Right renal pelvis (tissue), 4 donors: ENCODE measurements around the gene PPAN. TPM values are rescaled to one million over a fixed set of nuclear protein-coding genes. Genes with fewer than 3 reads are reported as not detected.

Source experiments
- DNase-seq, 4 donors: peaks; one replicate each; pipeline ENCODE4 v3.0.0-alpha.2; 2013; ENCODE audit warnings: low read depth in 4 of 4, low spot score in 3 of 4, missing footprints in 1 of 4
- polyA plus RNA-seq, 4 donors: library from polyadenylated mRNA; unstranded; fragments of 120-200 nt; gene quantifications; one replicate each; pipeline ENCODE4 v1.2.1, GENCODE V29; 2013; ENCODE audit not compliant: insufficient read length in 4 of 4

Gene PPAN
- polyA plus RNA-seq, 4 donors = 28.6 to 36.4 (median 32.1) TPM

DNA sequence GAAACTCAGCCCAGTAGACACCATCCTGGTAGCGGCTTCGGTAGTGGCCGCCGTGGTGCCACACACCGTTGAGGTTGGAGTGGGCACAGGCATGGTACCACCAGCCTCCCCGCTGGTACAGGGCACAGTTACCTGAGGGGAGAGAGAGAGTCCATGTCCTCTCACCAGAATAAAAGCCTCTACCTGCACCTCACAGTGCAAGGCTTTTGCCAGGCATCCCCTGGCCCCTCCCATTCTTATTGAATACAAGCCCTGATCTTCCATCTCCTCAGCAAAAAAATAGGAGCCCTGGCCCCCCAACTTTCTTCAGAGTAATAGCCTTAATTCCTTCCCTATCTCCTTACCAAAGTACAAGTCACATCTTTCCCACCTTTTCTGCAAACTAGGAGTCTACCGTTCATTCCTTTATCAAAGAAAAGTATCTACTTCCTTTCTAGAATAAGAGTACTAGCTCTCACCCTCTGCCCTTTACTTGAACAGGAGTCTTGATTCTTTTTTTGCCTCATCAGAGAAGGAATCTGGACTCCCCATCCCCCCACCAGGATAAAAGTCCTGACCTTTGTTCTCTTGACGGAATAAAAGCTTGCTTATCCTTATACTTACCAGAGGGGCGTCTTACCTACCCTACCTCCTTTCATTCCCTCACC, 13.4 kb upstream of the PPAN start:
- DNase-seq = no peak

DNA sequence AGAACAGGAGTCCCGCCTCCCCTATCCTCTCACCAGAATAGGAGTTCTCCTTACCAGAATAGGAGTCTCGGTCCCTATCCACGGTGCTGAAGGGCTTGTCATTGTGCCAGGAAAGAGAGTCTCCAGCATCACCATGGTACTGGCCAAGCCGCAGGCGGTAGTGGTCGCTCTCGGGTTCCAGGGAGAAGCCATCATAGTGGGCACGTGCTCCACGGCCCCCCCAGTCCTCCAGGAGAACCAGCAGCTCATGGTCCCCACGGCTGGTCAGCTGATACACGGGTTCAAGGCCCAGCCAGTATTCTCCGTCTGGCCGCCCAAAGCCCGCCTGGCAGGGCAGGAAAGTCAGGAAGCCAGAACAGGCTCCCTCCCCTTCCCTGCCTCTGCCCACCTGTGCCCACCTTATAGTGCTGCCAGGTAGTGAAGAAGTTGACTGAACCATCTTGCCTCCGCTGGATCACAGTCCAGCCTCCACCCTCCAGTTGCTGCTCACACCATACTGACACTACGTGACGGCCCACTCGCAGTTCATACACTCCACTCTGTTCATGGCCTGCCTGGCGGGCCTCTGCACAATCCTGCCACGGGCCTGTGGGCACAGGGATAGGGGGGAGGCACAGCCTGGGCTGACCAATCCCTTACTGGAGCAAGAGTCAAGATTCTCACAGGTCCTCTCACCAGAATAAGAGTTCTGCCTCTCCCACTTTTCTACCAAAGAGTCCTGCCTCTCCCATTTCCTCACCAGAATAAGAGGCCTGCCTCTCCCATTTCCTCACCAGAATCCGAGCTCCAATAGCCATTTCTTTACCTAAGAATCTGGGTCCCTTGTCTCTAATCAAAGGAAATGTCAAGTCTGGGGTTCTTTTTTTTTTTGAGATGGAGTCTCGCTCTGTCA, 12.6 kb upstream of the PPAN start:
- DNase-seq = no peak

DNA sequence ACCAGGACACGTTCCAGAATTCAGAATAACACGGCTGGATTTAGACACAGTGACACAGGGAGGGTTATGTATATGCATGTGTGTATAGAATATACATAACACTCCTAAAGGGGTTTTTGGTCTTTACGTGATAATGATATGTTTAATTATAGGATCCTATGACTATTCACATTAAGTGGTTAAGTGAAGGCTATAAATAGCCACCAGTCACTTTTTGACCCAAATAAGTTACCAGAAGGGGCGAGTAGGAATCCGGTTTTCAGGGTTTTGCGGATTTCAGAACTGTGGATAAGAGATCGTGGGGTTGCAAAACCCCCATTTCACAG, 10.6 kb upstream of the PPAN start:
- DNase-seq = no peak

DNA sequence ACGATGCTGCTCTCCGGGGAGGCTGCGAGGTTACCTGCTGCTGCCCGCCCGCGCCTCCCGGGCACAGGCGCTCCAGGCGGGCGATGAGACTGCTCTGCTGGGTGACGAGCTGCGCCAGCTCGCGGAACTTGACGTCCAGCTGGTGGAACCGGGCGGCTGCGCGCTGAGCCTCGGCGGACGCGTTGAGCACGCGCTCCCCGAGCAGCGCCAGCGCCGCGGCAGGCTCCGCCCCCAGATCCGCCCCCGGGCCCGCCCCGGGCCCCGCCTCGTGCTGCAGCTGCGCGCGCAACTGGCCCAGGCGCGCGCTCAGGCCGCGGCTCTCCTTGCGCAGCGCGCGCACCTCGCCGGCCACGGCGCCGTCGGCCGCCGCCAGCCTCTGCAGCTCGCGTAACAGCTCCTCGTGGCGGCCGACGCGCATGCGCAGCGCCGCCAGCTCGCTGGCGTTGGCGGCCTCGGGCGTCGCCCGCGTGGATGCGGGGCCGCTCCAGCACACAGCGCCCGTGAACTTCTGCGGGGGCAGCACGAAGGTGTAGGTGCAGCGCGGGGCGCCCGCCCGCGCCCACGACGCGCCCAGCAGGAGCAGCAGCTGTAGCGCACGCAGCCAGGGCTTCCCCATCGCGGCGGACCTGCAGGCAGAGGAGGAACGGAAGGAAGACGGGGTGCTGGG, 10.1 kb upstream of the PPAN start:
- DNase-seq = peak; percentile 76 to 85 (median 79)

DNA sequence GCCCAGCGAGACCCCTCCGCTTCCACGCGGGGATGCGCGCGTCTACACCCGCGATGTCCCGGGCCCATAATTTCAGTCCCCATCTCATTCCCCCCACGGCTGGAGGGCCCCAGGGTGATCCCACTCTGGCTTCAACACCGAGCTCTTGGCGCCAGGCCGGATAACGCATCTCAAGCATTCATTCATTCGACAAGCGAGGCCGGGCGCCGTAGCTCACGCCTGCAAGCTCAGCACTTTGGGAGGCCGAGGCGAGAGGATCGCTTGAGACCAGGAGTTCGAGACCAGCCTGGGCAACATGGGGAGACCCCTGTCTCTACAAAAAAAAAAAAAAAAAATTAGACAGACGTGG, 9.6 kb upstream of the PPAN start:
- DNase-seq = no peak

DNA sequence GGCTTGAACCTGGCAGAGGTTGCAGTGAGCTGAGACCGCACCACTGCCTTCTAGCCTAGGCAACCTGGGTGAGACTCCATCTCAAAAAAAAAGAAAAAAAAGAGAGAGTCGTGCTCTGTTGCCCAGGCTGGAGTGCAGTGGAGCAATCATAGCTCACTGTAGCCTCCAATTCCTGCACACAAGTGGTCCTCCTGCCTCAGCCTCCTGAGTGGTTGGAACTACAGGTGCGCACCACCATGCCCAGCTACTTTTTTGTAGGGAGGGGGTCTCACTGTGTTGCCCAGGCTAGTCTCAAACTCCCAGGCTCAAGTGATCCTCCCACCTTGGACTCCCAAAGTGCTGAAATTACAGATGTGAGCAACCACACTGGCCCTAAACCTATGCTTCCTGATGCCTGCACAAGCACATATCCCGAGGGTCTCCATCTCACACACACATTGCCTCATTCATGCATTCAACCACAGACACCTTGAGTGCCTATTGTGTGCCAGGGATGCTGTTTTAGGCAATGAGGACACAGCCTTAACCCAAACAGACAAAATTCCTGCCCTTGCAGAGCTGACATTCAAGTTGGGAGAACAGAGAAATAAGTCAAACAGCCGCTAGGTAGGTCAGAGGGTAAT, 5.9 kb upstream of the PPAN start:
- DNase-seq = no peak

DNA sequence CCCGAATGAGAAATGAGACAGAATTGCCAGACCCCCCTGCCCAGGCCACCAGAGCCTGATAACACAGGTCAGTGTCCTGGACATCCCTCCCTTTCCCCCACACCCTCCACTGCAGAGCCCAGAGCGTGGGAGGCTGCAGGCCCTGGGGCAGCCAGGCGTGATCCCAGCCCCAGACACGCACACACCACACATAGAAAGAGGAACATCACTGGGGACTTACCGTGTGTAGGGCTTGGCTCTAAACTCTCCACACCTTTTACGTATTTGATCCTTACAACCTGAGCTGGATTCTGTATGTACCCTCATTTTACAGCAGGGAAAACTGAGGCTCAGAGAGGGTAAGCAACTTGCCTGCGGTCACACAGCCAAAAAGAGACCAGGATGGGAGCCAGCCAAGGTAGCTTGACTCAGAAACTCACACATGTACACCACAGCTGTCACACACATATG, 3.4 kb upstream of the PPAN start:
- DNase-seq = no peak

DNA sequence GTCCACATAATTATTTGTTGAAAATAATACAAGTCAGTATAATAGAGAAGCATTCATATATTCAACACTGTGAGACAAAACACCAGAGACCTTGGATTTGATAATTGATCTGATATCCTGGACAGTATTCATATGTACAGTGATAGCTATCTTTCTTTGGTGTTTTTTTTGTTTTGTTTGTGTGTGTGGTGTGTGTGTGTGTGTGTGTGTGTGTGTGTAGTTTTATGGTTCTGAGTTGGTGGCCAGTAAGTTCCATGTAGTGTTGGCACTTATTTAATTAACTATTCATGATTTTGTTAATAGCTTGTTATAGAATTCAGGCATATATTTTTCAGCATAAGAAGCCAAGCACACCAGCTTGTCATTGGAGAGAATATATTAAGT, 2.0 kb upstream of the PPAN start:
- DNase-seq = no peak

DNA sequence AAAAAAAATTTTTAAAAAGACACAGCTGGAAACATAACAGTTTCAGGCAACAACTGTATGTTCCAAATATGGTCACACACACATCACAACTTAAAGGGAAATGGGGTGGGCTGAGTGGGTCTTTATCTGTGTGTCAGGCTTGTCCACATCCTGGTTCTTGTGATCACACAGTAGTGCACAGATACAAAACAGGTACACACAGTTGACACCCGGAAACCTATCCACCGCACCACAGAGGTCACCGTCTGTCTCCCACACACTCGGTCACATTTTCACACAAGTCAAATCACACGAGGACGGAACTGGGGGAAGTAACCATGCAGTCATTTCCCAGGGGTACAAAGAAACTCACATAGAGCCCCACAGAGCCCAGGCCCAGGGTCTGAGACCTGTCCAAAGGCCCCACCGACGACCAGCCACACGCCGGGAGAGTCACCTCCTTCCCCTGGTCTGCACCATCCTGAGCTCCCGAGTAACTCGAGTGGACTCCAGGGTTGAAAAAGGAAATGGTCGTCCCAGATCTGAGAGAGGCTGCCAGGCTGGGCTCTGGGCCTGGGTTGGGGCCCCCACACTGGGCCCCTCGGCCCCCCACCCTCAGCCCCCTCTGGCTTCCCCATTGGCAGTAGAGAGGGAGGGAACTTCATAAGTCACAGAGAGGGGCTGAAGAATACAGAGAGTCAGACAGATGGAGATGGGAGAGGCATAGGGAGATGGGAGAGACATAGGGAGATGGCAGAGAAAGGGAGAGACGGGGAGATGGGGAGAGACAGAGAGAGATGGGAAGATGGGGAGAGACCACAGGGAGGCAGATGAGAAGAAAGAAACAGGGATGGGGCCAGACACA, 1.3 kb upstream of the PPAN start:
- DNase-seq = no peak

DNA sequence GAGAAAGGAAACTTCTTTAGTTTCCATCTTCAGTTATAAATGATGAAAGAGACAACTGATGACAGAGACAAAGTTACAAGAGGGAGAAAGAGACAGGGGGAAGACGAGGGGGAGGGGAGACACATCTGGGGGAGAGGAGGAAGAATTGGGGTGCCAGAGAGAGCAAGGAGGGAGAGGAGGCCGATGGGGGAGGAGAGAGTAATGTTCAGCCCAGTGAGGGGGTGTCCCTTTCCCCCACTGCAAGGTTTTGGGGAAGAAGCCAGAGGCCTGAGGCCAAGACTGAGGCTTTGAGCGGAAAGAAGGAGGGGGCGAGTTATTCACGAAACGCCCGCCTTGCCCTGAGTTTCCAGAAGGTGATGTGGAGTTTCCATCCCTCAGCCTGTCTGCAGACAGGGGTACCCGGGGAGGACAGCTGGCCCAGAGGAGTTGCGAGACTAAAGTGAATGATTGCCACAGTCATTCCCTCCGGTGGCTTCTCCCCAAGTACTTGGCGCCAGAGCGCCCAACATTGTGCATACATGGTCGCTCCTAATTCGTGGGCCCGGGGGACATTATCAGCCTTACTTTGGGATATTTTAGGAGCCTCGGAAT, 558 bp upstream of the PPAN start:
- DNase-seq = no peak

DNA sequence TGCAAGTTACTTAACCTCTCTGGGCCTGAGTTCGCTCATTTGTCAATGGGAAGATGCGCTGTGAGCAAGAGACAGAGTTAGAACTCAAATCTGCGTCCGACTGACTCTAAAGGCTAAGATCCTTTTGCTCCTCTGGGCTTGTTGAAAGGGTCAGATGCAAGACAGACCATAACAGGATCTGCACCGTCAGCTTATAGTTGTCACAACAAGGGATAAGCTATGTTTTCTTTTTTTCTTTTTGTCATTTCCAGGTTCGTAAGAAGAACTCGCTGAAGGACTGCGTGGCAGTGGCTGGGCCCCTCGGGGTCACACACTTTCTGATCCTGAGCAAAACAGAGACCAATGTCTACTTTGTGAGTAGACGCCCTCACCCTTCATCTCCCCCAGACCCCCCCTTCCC, 1.1 kb downstream of the PPAN start:
- DNase-seq = no peak

DNA sequence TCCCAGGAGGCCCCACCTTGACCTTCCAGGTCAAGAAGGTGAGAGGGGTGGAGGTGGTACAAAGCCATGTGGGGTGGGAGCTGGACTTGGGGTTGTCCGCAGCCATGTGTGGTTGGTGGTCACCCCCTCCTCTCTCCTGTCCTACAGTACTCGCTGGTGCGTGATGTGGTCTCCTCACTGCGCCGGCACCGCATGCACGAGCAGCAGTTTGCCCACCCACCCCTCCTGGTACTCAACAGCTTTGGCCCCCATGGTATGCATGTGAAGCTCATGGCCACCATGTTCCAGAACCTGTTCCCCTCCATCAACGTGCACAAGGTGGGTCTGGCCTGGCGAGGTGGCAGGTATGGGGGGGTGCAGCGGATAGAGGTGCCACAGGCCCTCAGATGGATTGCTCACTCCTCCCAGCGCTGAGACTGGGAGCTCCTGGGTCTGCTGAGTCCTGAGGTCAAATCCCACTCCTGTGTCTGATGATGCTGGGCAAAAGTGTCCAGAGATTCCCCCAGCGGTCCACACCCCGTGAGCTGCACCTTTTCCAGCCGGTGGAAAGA, 1.7 kb downstream of the PPAN start:
- no peak for DNase-seq

DNA sequence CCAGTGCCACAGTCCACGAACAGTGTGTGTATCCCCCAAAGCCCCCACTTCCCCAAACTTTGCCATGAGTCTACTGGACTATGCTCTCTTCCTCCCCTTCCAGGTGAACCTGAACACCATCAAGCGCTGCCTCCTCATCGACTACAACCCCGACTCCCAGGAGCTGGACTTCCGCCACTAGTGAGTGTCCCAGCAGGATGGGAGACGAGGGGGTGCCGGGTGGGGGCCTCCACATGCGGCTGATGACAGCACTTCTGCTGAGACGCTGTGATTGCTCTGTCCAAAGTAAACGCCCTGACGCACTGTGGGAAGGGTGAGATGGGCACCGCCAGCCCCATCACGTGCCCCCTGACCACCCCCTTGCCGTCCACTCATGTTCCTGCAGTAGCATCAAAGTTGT, 3.4 kb downstream of the PPAN start:
- DNase-seq = no peak

DNA sequence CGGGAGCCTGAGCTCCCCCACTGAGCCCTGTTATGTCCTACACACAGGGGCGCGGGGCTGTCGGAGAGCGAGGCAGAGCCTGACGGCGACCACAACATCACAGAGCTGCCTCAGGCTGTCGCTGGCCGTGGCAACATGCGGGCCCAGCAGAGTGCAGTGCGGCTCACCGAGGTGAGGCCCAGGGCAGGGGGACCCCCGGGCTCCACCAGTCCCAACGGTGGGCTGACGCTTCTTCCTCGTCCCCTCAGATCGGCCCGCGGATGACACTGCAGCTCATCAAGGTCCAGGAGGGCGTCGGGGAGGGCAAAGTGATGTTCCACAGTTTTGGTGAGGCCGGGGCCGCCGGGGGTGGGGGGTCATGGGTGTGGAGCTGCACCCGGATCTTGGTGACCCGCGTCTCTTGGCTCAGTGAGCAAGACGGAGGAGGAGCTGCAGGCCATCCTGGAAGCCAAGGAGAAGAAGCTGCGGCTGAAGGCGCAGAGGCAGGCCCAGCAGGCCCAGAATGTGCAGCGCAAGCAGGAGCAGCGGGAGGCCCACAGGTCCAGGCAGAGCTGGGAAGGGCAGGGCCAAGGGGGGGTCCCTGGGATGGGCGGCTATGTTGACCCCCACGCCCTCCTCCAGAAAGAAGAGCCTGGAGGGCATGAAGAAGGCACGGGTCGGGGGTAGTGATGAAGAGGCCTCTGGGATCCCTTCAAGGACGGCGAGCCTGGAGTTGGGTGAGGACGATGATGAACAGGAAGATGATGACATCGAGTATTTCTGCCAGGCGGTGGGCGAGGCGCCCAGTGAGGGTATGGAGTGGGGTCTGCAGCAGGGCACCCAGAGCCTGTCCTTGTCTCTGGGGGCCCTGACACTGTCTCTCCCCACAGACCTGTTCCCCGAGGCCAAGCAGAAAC, 4.2 kb downstream of the PPAN start:
- no peak for DNase-seq

DNA sequence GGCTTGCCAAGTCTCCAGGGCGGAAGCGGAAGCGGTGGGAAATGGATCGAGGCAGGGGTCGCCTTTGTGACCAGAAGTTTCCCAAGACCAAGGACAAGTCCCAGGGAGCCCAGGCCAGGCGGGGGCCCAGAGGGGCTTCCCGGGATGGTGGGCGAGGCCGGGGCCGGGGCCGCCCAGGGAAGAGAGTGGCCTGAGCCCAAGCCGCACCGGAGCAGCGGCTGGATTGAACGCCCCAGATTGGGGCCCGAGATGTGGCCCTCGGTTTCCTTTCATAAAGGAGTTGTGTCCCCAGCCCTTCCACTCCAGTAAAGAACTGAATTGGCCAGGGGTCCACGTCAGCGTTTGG, 4.8 kb downstream of the PPAN start:
- DNase-seq = no peak

DNA sequence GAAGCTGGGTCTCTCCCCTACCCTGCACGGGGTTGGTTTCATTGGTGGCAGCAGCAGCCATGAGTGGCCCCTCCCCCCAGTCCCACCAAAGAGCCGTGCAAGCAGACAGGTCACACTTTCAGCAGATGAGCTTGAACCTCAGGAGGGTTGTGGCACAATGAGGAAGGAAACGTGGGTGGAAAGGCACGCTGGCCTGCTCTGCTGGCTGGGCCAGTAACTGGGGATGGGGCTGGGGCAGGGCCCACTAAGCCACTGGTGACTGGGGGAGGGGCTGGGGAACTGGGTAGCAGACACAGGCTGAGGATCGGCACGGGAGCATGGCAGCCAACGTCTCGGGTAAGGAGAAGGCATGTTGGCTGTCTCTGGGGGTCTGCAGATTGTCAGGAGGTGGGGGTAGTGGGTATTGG, 5.2 kb downstream of the PPAN start, which contains the start of gene P2RY11:
Gene P2RY11, plus strand, starts transcription at position 289 of the 407 bp plus-strand sequence. Its CDS starts 29 bp downstream, at position 318.
- no peak for DNase-seq

DNA sequence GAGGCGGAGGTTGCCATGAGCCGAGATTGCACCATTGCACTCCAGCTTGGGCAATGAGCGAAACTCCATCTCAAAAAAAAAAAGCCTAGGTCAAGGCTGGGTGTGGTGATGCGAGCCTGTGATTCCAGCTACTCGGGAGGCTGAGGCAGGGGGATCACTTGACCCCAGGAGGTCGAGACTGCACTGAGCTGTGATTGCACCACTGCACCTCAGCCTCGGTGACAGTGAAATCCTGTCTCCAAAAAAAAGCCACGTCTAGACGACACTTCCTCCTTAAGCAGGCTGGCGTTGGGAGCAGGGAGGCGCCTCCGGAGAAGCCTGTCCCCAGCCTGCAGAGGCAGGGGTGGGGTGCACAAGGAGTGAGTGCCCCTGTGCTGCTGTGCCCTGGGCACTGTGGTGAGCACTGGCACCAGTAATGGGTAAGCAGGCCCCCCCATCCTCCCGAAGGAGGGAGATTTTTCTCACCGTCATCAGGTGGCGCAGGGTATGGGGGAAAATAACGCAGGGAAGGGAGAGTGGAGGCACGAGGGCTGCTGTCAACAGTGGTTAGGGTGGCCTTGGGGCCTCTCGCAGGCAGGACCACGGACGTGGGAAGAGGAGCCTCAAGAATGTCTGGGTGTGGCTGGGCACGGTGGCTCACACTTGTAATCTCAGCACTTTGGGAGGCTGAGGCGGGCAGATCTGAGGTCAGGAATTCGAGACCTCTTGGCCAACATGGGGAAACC, 6.0 kb downstream of the PPAN start:
- DNase-seq = no peak
